Activated T-cell treated with anti-CD3 and anti-CD28 coated beads, Interleukin-2, amount 50 U/mL, for 24 hours (primary cell): Measurements from ENCODE around the gene ADH5.
"Not testable (repeated sequence)": the region's sequence is repeated elsewhere in the genome, so short reads cannot be mapped to it uniquely, and the experiment has no call there.

Experiments
- DNase-seq: peaks from one replicate; pipeline ENCODE4 v3.0.0-alpha.2; 2020
- H3K27ac Mint-ChIP-seq: 2 replicates; pipeline ENCODE4 v1.8.0; 2020; ENCODE audit warnings: mild to moderate bottlenecking, mixed read lengths
- H3K27me3 Mint-ChIP-seq: 2 replicates; pipeline ENCODE4 v1.8.0; 2020; ENCODE audit warnings: mixed read lengths
- H3K36me3 Mint-ChIP-seq: 2 replicates; pipeline ENCODE4 v1.8.0; 2020; ENCODE audit warnings: low read depth, mixed read lengths
- H3K4me1 Mint-ChIP-seq: 2 replicates; pipeline ENCODE4 v1.8.0; 2020; ENCODE audit warnings: low read depth, mixed read lengths
- H3K4me3 Mint-ChIP-seq: 2 replicates; pipeline ENCODE4 v1.8.0; 2020; ENCODE audit warnings: mild to moderate bottlenecking, moderate library complexity, mixed read lengths
- H3K9me3 Mint-ChIP-seq: 2 replicates; pipeline ENCODE4 v1.8.0; 2020; ENCODE audit warnings: mixed read lengths

The ADH5 gene

GRCh38 chr4:99076292-99076976, 12.2 kb downstream of the ADH5 start:
- Mint-ChIP-seq H3K36me3 (peaks cover 93% of the 10 kb centered on the region), H3K27ac (peak overlapping the region; percentile 44), H3K4me1 (no peaks in the 10 kb centered on the region), H3K27me3 (no peaks in the 10 kb centered on the region), H3K9me3 (no peaks in the 10 kb centered on the region), H3K4me3 (no peak overlapping the region)
- no peak for DNase-seq

DNA sequence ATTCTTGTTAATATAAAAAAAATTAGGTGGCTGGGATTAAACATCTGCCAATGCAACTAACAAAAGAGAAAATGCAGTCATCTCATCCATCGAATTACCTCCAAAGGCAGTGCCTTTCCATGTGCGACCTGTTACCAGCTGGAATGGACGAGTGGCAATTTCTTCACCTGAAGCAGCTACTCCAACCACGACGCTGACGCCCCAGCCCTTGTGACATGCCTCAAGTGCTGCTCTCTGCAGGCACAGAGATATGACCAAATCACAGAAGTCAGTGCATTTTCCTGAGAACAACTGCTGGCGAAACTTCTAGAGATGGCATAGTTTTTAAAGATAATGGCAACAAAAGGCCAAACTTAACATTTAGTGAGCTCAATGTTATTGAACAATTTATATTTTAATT, 13.8 kb downstream of the ADH5 start:
- Mint-ChIP-seq H3K9me3 (no peaks in the 10 kb centered on the region), H3K27me3 (no peaks in the 10 kb centered on the region), H3K36me3 (peaks cover 92% of the 10 kb centered on the region), H3K4me3 (no peak overlapping the region), H3K27ac (peak overlapping the region; percentile 40), H3K4me1 (no peaks in the 10 kb centered on the region)
- no peak for DNase-seq

DNA sequence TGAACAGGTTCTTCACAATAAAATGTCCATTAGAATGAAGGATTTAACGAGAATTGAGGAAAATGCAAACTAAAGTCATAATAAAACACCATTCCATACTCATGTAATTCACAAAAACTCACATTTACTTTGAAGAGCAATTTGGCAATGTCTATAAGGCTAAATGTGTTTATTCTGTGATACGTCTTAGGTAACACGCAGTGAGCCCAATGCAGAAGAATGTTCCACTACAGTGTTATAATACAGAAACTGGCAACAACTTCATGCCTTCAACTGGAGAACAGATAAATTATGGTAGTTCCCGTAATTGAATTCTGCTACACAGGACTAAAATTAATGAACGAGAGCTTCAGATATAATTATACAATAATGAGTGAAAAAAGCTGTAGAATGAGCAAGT, 17.4 kb downstream of the ADH5 start:
- H3K4me3 Mint-ChIP-seq, result no peak overlapping the region
- H3K9me3 Mint-ChIP-seq, result no peaks in the 10 kb centered on the region
- peak overlapping the region; percentile 9 for H3K27ac Mint-ChIP-seq
- H3K36me3 Mint-ChIP-seq, result peaks cover 89% of the 10 kb centered on the region
- peaks cover 6% of the 10 kb centered on the region for H3K4me1 Mint-ChIP-seq
- no peaks in the 10 kb centered on the region for H3K27me3 Mint-ChIP-seq
- DNase-seq, result no peak

DNA sequence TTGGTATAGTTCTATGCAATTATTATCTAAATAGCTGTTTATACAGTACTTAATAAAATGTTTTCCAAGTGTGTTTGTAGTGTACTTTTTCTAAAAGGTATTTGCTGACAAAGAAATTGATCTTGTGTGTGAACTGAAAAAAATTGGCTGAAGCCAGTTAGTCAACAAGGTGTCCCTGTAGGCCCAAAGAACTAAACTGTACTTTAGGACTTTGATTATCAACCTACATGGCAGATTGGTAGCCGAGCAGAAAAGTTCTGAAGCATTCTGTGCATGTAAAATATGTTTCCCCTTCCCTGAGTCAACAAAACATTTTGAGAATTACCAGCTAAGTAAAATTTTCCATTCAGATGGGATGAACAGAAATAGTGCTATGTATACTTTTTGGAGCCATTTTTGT, 21.0 kb downstream of the ADH5 start:
- peaks cover 6% of the 10 kb centered on the region for H3K4me1 Mint-ChIP-seq

DNA sequence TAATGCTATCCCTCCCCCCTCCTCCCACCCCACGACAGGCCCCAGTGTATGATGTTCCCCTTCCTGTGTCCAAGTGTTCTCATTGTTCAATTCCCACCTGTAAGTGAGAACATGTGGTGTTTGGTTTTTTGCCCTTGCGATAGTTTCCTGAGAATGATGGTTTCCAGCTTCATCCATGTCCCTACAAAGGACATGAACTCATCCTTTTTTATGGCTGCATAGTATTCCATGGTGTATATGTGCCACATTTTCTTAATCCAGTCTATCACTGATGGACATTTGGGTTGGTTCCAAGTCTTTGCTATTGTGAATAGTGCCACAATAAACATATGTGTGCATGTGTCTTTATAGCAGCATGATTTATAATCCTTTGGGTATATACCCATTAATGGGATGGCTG, 23.1 kb downstream of the ADH5 start:
- not testable (repeated sequence) for H3K4me3 Mint-ChIP-seq, H3K27me3 Mint-ChIP-seq, H3K27ac Mint-ChIP-seq, H3K9me3 Mint-ChIP-seq, DNase-seq
- H3K36me3 Mint-ChIP-seq, result peaks cover 87% of the 10 kb centered on the region
- H3K4me1 Mint-ChIP-seq, result peaks cover 10% of the 10 kb centered on the region

More for the DNA sequence above, 21.0 kb downstream of the ADH5 start:
- H3K27me3 Mint-ChIP-seq, result no peaks in the 10 kb centered on the region
- peaks cover 88% of the 10 kb centered on the region for H3K36me3 Mint-ChIP-seq
- H3K27ac Mint-ChIP-seq, result peak overlapping the region; percentile 7
- no peak overlapping the region for H3K4me3 Mint-ChIP-seq
- no peak for DNase-seq
- H3K9me3 Mint-ChIP-seq, result no peaks in the 10 kb centered on the region

DNA sequence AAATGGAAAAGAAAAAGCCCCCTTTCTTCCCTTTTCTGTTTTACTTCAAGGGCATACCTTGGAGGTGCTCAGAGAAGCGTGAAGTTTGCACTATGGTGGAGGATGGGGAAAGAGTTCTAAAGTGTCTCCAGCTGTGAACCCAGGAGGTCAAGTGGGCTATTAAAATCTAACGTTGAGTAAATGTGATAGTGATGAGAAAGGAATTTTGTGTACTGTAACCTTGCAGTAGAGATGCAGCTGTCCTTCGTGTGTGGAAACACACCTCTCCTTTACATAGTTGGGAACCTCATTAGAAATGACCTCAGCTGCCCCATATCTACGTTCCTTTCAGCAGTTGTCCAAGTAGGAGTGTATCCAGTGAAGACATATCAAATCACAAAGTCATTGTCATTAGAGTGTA, 26.5 kb downstream of the ADH5 start:
- Mint-ChIP-seq H3K4me3 (no peak overlapping the region), H3K27ac (peak overlapping the region; percentile 64), H3K9me3 (no peaks in the 10 kb centered on the region), H3K27me3 (no peaks in the 10 kb centered on the region), H3K36me3 (peaks cover 91% of the 10 kb centered on the region), H3K4me1 (peaks cover 4% of the 10 kb centered on the region)
- no peak for DNase-seq

DNA sequence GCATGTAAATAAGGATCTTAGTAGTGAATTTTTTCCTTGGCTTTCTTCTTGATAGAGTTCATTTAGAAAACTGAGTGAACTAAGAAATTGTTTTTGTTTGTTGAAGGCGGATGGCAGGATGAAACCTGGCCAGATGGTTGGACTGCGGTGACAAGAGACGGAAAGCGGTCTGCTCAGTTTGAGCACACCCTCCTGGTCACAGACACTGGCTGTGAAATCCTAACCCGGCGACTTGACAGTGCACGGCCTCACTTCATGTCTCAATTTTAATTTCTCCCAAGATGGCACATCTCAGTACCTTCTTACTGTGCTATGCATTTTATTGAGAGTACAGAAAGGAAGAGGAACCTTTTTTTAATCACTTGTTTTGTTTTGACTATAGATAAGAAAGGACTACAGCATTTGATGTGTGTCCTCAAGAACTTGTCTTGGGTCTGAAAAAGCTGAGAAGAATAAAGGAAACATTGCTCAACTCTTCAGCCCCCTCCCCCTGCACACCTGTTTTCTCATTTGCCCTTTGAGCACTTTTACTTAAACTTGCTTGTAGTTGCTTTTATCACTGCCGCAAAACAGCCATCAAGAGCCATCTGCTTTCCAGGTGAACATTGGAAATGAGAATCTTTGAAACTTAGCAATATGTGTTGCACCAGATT, 27.4 kb downstream of the ADH5 start:
- Mint-ChIP-seq H3K27ac (peak overlapping the region; percentile 66), H3K9me3 (no peaks in the 10 kb centered on the region), H3K36me3 (peaks cover 86% of the 10 kb centered on the region), H3K4me3 (no peak overlapping the region), H3K4me1 (peaks cover 5% of the 10 kb centered on the region), H3K27me3 (no peaks in the 10 kb centered on the region)
- no peak for DNase-seq

- peaks cover 85% of the 10 kb centered on the region for H3K36me3 Mint-ChIP-seq
Observed at GRCh38 chr4:99059550-99059949, 29.0 kb downstream of the ADH5 start.

GRCh38 chr4:99058228-99058627, 30.4 kb downstream of the ADH5 start:
- Mint-ChIP-seq H3K27ac (peak overlapping the region; percentile 33), H3K9me3 (no peaks in the 10 kb centered on the region), H3K4me3 (no peak overlapping the region), H3K4me1 (peaks cover 34% of the 10 kb centered on the region), H3K27me3 (no peaks in the 10 kb centered on the region), H3K36me3 (peaks cover 86% of the 10 kb centered on the region)
- no peak for DNase-seq

More at GRCh38 chr4:99059550-99059949, 29.0 kb downstream of the ADH5 start:
- H3K9me3 Mint-ChIP-seq, result no peaks in the 10 kb centered on the region
- no peaks in the 10 kb centered on the region for H3K27me3 Mint-ChIP-seq
- H3K4me3 Mint-ChIP-seq, result no peak overlapping the region
- no peak overlapping the region for H3K27ac Mint-ChIP-seq
- peaks cover 22% of the 10 kb centered on the region for H3K4me1 Mint-ChIP-seq
- DNase-seq, result no peak

- Mint-ChIP-seq H3K27me3 (no peaks in the 10 kb centered on the region), H3K9me3 (no peaks in the 10 kb centered on the region), H3K27ac (peak overlapping the region; percentile 77), H3K4me3 (no peak overlapping the region), H3K4me1 (peaks cover 47% of the 10 kb centered on the region), H3K36me3 (peaks cover 88% of the 10 kb centered on the region)
- no peak for DNase-seq
Observed at GRCh38 chr4:99054428-99054994, 34.1 kb downstream of the ADH5 start.

DNA sequence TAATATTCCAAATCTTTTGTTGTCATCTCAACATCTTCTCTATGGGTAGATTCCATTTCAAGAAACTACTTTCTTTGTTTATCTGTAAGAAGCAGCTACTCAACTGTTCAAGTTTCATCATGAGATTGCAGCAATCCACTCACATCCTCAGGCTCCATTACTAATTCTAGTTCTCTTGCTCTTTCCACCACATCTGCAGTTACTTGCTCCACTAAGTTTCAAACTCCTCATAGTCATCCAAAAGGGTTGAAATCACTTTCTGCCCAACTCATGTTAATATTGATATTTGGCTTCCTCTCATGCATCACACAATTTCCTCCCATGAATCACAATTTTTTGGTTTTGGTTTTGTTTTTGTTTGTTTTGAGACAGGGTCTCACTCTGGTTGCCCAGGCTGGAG, 35.7 kb downstream of the ADH5 start:
- Mint-ChIP-seq H3K27ac (peak overlapping the region; percentile 91), H3K27me3 (no peaks in the 10 kb centered on the region), H3K4me3 (peak overlapping the region; percentile 13), H3K36me3 (peaks cover 89% of the 10 kb centered on the region), H3K9me3 (no peaks in the 10 kb centered on the region), H3K4me1 (peaks cover 47% of the 10 kb centered on the region)
- DNase-seq, result no peak

DNA sequence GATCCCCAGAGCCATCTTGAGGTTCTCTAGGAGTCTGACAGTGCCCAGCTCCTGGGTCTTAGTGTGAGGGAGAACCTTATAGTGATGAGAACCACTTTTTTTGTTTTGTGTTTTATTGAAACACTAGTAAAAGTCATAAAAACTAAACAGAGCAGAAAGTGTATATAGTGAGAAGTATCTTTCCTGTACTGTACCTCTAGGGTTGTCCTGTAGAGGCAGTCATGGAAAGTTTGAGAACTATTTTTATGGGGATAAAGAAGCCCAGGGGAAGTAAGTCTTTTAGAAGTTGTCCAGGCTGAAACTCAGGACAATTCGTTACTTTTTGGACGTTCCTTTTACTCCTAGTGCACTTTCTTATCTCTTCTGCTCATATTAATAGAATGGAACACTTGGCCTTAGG, 40.9 kb downstream of the ADH5 start:
- H3K27ac Mint-ChIP-seq, result peak overlapping the region; percentile 42

DNA sequence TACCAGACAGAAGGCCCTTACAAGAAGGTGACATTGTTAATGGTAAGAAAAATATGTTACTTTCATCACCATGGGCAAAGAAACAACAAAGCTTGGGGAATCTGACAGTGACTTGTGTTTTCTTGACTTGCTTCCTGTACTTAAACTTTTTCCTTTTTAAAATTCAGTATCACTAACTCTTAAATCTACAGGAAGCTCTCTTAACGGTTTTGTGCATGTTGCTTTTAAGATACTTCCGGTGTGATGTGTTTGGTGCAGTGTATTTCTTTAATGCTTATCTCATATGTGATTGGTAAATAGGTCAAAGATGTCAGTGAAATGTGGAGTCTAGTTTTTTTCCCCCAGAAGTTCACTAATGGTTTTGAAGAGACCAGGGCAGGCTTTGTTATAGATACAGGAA, 45.2 kb downstream of the ADH5 start:
- Mint-ChIP-seq H3K9me3 (peaks cover 1% of the 10 kb centered on the region), H3K36me3 (peaks cover 85% of the 10 kb centered on the region), H3K4me1 (peaks cover 17% of the 10 kb centered on the region), H3K4me3 (no peak overlapping the region), H3K27ac (peak overlapping the region; percentile 81), H3K27me3 (no peaks in the 10 kb centered on the region)
- no peak for DNase-seq

More for the DNA sequence above, 40.9 kb downstream of the ADH5 start:
- H3K4me3 Mint-ChIP-seq, result no peak overlapping the region
- H3K9me3 Mint-ChIP-seq, result no peaks in the 10 kb centered on the region
- peaks cover 93% of the 10 kb centered on the region for H3K36me3 Mint-ChIP-seq
- DNase-seq, result no peak
- peaks cover 23% of the 10 kb centered on the region for H3K4me1 Mint-ChIP-seq
- no peaks in the 10 kb centered on the region for H3K27me3 Mint-ChIP-seq

DNA sequence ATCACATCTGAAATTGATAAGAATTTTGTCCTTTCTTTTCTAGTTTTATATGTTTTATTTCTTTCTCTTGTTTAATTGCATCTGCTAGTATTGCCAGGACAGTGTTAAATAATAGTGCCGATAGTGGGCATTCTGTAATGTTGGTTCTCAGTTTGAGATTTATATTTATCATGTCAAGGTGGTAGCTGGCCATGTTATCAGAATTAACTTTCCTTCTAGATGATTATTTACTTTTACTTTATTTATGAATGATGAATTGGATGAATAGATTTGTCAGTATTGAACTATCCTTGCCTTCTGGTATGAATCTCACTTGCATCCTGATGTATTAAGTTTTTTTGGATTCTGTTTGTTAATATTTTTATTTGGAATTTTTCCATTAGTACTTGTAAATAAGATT, 50.4 kb downstream of the ADH5 start:
- H3K36me3 Mint-ChIP-seq, result peaks cover 87% of the 10 kb centered on the region
- no peaks in the 10 kb centered on the region for H3K27me3 Mint-ChIP-seq
- no peak overlapping the region for H3K4me3 Mint-ChIP-seq

DNA sequence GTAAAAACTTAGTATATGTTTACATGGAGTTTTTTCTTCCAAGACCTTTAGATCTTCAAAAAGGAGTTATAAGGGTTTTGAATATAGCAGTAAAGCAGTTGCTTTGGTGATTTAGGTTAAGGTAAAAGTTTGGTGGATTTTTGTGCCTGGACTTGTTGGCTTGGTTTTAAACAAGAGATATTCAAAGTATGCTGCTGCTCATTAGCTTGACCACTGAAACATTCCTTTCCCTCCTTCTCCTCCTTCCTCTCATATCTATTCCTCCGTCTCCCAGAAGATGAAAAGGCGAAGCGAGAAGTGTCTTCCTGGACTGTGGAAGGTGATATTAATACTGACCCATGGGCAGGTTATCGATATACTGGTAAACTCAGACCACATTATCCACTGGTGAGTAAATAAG, 54.6 kb downstream of the ADH5 start:
- Mint-ChIP-seq H3K36me3 (peaks cover 95% of the 10 kb centered on the region), H3K4me3 (no peak overlapping the region), H3K9me3 (peaks cover 7% of the 10 kb centered on the region), H3K27me3 (no peaks in the 10 kb centered on the region), H3K27ac (no peak overlapping the region), H3K4me1 (peaks cover 21% of the 10 kb centered on the region)
- no peak for DNase-seq

More for the DNA sequence above, 50.4 kb downstream of the ADH5 start:
- H3K9me3 Mint-ChIP-seq, result peaks cover 7% of the 10 kb centered on the region
- H3K4me1 Mint-ChIP-seq, result peaks cover 11% of the 10 kb centered on the region
- H3K27ac Mint-ChIP-seq, result no peak overlapping the region
- no peak for DNase-seq
